Gastrocnemius medialis (tissue), 4 donors: ENCODE data around the gene YPEL2.

Experiments
- CTCF ChIP-seq, 5 experiments: fragments of 450-650 bp in 3 of 5; fragments of 200-600 bp in 2 of 5; sonication (generic) in 2 of 5; IDR thresholded peaks in 4 of 5; conservative IDR thresholded peaks in 1 of 5; 1 replicate in 4 of 5; 2 replicates in 1 of 5; pipeline ENCODE4 v1.5.1; 2016 to 2019; ENCODE audit warnings: antibody characterized with exemption in 5 of 5, mild to moderate bottlenecking in 3 of 5, moderate library complexity in 3 of 5
- POLR2A ChIP-seq, 2 donors: fragments of 450-650 bp; IDR thresholded peaks; one replicate each; pipeline ENCODE4 v1.6.1; 2017; ENCODE audit warnings: antibody characterized with exemption in 2 of 2, mild to moderate bottlenecking in 2 of 2, moderate library complexity in 2 of 2

DNA sequence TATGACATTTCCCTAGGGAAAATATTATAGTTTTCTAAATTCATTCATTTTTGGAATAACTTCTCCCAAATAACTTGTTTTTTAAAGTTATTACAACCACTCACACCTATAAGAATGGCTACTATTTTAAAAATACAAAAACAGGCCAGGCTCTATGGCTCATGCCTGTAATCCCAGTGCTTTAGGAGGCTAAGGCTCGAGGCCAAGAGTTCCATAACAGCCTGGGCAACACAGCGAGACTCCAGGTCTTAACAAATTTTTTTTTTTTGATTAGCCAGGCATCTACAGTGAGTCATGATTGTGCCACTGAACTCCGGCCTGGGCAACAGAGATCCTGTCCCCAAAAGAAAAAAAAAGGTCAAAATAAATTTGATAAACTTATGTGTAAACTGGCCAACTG, 43.6 kb upstream of the YPEL2 start:
- no peak for TF ChIP-seq POLR2A (IDR thresholded peaks at IDR 0.05)
- no peak for TF ChIP-seq CTCF (IDR thresholded peaks at IDR 0.05 in 4 of 5, conservative IDR thresholded peaks at IDR 0.05 in 1 of 5)
